Type B pancreatic cell (in vitro differentiated cells): ENCODE results near the gene TMX3. TPM values are rescaled to one million over a fixed set of nuclear protein-coding genes. Genes with fewer than 3 reads are reported as not detected.

Experiments
- DNase-seq: peaks from one replicate; pipeline ENCODE4 v3.0.0; 2021; ENCODE audit warnings: mixed read lengths; ENCODE audit not compliant: unreplicated experiment; ENCODE audit errors: extremely low spot score
- H3K27ac Mint-ChIP-seq: 2 replicates; pipeline ENCODE4 v1.8.0; 2021; ENCODE audit warnings: mild to moderate bottlenecking, mixed read lengths
- H3K27me3 Mint-ChIP-seq: 2 replicates; pipeline ENCODE4 v1.8.0; 2021; ENCODE audit warnings: mixed read lengths
- H3K36me3 Mint-ChIP-seq: 2 replicates; pipeline ENCODE4 v1.8.0; 2021; ENCODE audit warnings: mixed read lengths
- H3K4me1 Mint-ChIP-seq: one replicate; pipeline ENCODE4 v1.8.0; 2021; ENCODE audit warnings: mixed read lengths; ENCODE audit not compliant: unreplicated experiment
- H3K4me3 Mint-ChIP-seq: 2 replicates; pipeline ENCODE4 v1.8.0; 2021; ENCODE audit warnings: mild to moderate bottlenecking, mixed read lengths
- H3K9me3 Mint-ChIP-seq: 2 replicates; pipeline ENCODE4 v1.8.0; 2021; ENCODE audit warnings: mixed read lengths
- total RNA-seq: library from RNA; stranded (reverse); gene quantifications from 2 replicates; pipeline ENCODE4 v1.2.1, GENCODE V29; 2021; ENCODE audit warnings: low replicate concordance
- TF ChIP-seq, protein P1 (sequence below): fragments of 200-600 bp; sonication (generic); conservative IDR thresholded peaks from 2 replicates; pipeline ENCODE4 v1.5.0; 2021; ENCODE audit warnings: antibody characterized with exemption, mild to moderate bottlenecking

Gene TMX3
- total RNA-seq, 1 donor from 2014 or later: 42.0 TPM

DNA sequence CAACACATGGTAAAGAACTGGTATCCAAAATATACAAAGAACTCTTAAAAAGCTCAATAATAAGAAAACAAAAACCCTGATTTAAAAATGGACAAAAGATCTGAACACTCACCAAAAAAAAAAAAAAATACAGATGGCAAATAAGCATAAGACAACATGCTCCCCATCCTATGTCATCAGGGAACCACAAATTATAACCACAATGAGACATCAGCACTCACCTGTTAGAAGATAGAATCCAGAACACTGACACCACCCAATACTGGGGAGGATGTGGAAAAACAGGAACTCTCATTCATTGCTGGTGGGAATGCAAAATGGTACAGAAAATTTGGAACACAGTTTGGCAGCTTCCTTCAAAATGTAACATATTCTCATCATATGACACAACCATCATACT lies 66.7 kb downstream of the TMX3 start:
- TF ChIP-seq, protein P1, sequence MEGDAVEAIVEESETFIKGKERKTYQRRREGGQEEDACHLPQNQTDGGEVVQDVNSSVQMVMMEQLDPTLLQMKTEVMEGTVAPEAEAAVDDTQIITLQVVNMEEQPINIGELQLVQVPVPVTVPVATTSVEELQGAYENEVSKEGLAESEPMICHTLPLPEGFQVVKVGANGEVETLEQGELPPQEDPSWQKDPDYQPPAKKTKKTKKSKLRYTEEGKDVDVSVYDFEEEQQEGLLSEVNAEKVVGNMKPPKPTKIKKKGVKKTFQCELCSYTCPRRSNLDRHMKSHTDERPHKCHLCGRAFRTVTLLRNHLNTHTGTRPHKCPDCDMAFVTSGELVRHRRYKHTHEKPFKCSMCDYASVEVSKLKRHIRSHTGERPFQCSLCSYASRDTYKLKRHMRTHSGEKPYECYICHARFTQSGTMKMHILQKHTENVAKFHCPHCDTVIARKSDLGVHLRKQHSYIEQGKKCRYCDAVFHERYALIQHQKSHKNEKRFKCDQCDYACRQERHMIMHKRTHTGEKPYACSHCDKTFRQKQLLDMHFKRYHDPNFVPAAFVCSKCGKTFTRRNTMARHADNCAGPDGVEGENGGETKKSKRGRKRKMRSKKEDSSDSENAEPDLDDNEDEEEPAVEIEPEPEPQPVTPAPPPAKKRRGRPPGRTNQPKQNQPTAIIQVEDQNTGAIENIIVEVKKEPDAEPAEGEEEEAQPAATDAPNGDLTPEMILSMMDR: no peak
- DNase-seq: no peak
- Mint-ChIP-seq H3K27ac (no peak overlapping the region), H3K9me3 (no peaks in the 10 kb centered on the region), H3K4me1 (no peaks in the 10 kb centered on the region), H3K36me3 (no peaks in the 10 kb centered on the region), H3K27me3 (peaks cover 11% of the 10 kb centered on the region), H3K4me3 (no peak overlapping the region)

DNA sequence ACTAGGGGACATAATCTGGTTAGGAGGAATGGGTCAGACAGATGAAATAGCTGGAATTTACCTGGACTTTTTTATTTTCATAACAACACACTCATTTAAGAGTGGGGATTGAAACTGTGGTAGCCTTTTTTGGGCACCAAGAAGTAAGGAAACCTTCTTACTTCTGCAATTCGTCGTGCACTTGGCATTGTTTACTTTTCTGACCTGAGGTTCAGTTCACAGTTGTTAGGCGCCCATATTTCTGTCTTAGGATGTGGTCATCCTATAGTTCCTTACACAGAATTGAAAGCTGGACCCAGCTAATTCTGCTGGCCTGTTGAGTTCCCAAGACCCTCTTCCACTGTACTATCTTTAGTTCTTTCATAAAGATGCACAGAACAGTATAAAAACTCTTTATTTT lies 72.9 kb downstream of the TMX3 start:
- no peaks in the 10 kb centered on the region for H3K9me3 Mint-ChIP-seq
- H3K4me1 Mint-ChIP-seq: no peaks in the 10 kb centered on the region
- DNase-seq: no peak
- no peak overlapping the region for H3K4me3 Mint-ChIP-seq
- TF ChIP-seq, protein P1: no peak
- no peaks in the 10 kb centered on the region for H3K36me3 Mint-ChIP-seq
- H3K27me3 Mint-ChIP-seq: no peaks in the 10 kb centered on the region
- H3K27ac Mint-ChIP-seq: no peak overlapping the region

DNA sequence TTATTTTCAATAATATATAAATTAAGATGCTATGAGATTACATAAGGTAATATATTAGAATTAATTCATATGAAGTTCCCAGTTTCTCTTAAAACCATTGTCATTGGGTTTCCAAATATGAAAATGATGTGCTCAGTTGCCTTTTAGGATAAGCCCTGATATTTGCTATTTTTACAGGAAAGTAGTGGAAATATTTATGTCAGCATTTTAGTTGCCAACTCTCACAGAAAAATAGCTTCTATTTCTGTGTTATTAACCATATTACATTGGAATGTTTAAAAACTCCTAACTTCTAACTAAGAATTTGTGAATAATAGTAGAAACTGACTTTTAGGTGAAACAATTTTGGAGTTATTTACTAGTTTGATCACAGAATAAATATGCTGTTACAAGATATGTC lies 74.0 kb downstream of the TMX3 start:
- H3K27ac Mint-ChIP-seq: no peak overlapping the region
- H3K27me3 Mint-ChIP-seq: no peaks in the 10 kb centered on the region
- no peaks in the 10 kb centered on the region for H3K36me3 Mint-ChIP-seq
- no peak overlapping the region for H3K4me3 Mint-ChIP-seq
- no peaks in the 10 kb centered on the region for H3K9me3 Mint-ChIP-seq
- H3K4me1 Mint-ChIP-seq: no peaks in the 10 kb centered on the region
- DNase-seq: no peak
- TF ChIP-seq, protein P1: no peak

DNA sequence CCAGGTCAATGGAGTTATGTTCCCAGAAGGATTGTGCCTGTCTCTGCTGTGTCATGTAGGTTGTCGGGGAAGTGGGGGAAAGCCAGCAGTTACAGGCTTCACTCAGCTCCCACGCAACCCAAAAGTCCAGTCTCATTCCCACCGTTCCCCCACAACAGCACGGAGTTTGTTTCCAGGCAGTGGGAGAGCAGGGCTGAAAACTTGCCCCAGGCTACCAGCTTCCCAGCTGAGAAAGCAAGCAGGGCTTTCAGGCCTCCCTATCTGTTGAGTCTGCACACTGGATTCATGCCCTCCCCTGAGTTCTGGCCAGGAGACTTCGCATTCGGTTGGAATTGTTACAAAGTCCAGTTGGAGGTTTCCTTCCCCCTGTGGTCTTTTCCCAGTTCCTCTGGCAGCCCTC lies 76.3 kb downstream of the TMX3 start:
- DNase-seq: no peak
- no peaks in the 10 kb centered on the region for H3K27me3 Mint-ChIP-seq
- H3K27ac Mint-ChIP-seq: no peak overlapping the region
- H3K9me3 Mint-ChIP-seq: no peaks in the 10 kb centered on the region
- TF ChIP-seq, protein P1: no peak
- H3K4me1 Mint-ChIP-seq: no peaks in the 10 kb centered on the region
- H3K4me3 Mint-ChIP-seq: no peak overlapping the region
- no peaks in the 10 kb centered on the region for H3K36me3 Mint-ChIP-seq

DNA sequence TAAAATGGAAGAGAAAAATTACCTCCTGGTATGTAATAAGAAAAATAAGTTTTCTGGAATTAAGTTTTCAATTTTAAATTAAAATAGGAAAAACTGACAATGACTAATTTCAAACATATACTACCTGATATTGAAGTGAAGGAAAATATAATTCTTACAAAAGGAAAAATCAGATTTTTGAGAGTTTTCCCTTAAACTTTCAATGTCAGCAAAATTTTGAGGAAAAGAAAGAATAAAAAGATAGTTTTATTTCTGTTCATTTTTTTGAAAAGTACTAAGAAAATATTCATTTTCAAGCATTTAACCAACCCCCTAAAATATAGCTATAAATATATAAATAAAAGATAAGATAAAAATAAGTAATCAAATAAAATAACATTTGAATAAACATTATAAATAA lies 87.1 kb downstream of the TMX3 start:
- DNase-seq: no peak
- Mint-ChIP-seq H3K36me3 (no peaks in the 10 kb centered on the region), H3K9me3 (no peaks in the 10 kb centered on the region), H3K27me3 (no peaks in the 10 kb centered on the region), H3K4me3 (no peak overlapping the region), H3K4me1 (no peaks in the 10 kb centered on the region), H3K27ac (no peak overlapping the region)
- TF ChIP-seq, protein P1: no peak

Other genes with a start within 250 kb of the TMX3 start
- 1.0 and 3.4 TPM in 2 replicates for gene CCDC102B, start 83.0 kb upstream of the TMX3 start, total RNA-seq